ENCODE measurements around the gene CDK9. TPM values are rescaled to one million over a fixed set of nuclear protein-coding genes. Genes with fewer than 3 reads are reported as not detected.

CDK9 gene
- total and polyA plus RNA-seq, 2 donors: 30.1 to 66.2 TPM

DNA sequence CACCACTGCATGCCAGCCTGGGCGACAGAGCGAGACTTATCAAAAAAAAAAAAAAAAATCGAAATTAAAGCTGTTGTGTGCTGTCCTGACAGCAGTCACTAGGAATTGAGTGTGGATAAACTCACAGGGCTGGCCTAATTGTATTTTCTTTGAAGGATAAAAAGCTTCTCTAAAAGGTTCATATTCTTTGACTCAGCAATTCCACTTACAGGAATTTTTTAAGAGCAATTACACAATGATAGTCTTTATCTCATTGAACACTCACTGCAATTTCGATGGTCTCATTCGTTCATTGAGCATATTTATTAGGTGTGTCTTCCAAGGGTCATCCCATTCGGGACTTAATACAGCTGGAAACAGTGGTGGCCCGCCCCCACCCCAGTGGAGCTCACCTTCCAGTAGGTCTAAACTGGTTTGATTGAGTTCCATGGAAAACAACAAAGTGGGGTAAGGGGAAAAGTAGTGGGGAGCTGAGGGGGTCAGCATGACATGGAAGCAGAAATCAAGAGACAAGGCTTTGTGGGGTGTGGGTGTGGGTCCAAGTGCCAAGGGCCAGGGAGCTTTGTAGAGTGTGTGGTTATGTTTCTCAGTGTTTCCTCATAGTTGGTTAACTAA, 6.7 kb downstream of the CDK9 start:
- WGBS: 88% methylated on average over 7 of the region's 7 CpGs
- H3K4me1 ChIP-seq (ENCODE audit: insufficient read depth): no peaks in the 10 kb centered on the region
- H3K27ac ChIP-seq (ENCODE audit: low read depth): no peak overlapping the region
- peaks cover 9% of the 10 kb centered on the region for H3K36me3 ChIP-seq (ENCODE audit: insufficient read depth)
- no peak overlapping the region for H3K4me3 ChIP-seq (ENCODE audit: low read depth, low read length)
- no peak for DNase-seq (ENCODE audit: extremely low spot score)

DNA sequence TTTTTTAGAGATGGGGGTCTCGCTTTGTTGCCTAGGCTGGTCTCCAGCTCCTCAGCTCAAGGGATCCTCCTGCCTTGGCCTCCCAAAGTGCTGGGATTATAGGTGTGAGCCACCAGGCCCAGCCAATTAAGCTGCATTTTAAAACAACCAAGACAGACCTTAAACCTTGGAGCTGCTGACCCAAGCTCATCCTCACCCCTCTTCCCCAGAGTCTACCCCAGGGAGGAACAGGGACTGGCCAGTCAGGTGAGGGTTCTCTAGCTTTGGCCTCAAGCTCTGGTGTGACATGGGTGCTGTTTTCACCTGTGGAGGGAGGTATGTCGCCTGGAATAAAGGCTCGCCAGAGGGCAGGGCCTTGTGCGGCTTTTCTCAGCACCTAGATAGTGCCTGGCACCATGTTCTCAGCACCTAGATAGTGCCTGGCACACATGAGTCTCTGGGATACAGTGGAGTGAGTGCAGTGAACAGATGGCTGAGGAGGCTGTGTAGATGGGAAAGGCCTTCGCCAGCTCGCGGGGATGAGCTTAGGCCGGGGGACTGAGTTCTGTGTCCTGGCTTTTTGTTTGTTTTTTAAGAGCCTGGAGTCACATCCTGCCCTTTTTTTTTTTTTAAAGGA, 7.4 kb downstream of the CDK9 start:
- Histone ChIP-seq H3K4me1 (ENCODE audit: insufficient read depth) (no peaks in the 10 kb centered on the region), H3K36me3 (ENCODE audit: insufficient read depth) (peaks cover 9% of the 10 kb centered on the region), H3K4me3 (ENCODE audit: low read depth, low read length) (no peak overlapping the region), H3K27ac (ENCODE audit: low read depth) (no peak overlapping the region)
- 52% methylated on average over 8 of the region's 8 CpGs for WGBS
- DNase-seq (ENCODE audit: extremely low spot score): no peak

DNA sequence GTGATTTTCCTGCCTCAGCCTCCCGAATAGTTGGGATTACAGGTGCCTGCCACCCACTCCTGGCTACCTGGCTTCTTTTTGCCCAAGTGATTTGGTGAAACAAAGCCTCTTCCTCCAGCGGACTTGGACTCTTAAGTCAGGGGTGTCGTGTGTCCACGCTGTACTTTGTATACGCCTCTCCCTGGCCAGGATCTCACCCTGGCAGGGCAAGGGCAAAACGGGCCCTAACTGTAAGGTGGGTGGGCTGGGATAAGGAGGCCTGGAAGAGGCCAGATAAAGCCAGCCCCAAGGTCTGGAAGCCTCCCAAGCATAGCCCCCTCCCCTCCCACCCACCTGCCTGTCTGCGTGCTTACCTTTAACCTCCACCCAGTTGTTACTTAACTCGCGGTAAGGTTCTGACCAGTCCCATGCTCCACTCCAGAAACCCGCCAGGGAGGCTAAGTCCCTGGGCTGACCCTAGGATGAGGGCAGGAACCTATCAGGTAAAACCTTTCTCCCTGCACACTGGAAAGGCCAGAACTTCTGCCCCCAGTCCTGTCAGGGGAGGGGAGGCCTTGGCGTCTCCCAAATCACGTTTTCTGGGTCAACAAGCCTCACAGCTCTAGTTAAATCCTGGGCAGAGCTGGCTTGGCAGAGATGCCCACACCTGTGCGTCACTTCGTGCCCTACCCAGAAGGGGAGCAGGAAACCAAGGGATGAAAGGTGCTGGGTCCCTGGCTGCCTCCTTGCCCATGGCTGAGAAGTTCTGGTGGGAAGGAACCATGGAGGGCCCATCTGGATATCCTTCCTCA, 8.4 kb downstream of the CDK9 start:
- no peak for DNase-seq (ENCODE audit: extremely low spot score)
- no peaks in the 10 kb centered on the region for H3K4me1 ChIP-seq (ENCODE audit: insufficient read depth)
- H3K4me3 ChIP-seq (ENCODE audit: low read depth, low read length): no peak overlapping the region
- H3K36me3 ChIP-seq (ENCODE audit: insufficient read depth): peaks cover 8% of the 10 kb centered on the region
- no peak overlapping the region for H3K27ac ChIP-seq (ENCODE audit: low read depth)
- WGBS: 69% methylated on average over 14 of the region's 14 CpGs

DNA sequence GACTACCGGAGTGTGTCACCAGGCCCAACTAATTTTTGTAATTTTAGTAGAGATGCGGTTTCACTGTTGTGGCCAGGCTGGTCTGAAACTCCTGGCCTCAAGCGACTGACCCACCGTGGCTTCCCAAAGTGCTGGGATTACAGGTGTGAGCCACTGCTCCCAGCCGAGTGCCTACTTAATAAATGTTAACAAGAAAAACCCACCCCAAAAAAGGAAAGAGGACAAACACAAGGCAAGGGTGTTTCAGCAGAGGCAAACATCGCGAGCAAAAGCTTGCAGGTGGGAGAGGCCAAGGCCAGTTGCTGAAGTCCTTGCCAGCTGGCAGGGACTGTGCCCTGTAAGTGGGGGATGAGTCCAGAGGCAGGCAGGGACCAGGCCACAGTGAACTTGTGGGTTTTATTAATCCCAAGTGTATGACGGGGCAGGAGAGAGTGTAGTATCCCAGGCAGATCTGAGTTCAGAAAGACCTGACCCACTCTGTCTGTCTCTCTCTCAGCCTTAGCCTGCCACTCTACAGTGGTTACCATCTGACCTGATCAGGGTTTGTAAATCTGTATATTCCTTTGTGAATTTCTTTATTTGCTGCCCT, 10.5 kb downstream of the CDK9 start:
- 47% methylated on average over 8 of the region's 8 CpGs for WGBS
- Histone ChIP-seq H3K4me1 (ENCODE audit: insufficient read depth) (no peaks in the 10 kb centered on the region), H3K36me3 (ENCODE audit: insufficient read depth) (no peaks in the 10 kb centered on the region), H3K27ac (ENCODE audit: low read depth) (no peak overlapping the region), H3K4me3 (ENCODE audit: low read depth, low read length) (no peak overlapping the region)
- no peak for DNase-seq (ENCODE audit: extremely low spot score)

DNA sequence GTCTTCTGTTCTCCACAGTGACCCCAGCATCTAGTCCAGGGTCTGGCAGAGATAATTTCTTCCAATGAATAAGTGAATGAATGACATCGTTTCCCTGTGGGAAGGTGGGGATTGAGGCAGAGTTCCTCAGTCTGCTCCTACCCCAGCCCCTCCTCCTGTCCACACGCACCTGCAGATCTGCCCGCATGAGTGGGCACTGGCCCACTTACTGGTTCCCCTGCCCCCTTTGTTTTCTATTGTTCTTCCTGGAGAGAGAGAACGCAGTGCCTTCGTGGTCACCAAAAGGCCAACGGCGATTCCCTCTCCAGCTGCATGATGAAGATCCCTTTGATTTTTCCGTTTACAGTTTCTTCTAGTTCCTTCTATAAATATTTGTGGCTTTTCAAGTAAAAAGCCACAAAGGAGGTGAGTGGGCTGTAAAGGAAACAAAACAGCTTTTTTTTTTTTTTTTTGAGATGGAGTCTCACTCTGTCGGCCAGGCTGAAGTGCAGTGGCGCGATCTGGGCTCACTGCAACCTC, 11.1 kb downstream of the CDK9 start:
- 41% methylated on average over 11 of the region's 11 CpGs for WGBS
- Histone ChIP-seq H3K36me3 (ENCODE audit: insufficient read depth) (no peaks in the 10 kb centered on the region), H3K4me3 (ENCODE audit: low read depth, low read length) (no peak overlapping the region), H3K4me1 (ENCODE audit: insufficient read depth) (no peaks in the 10 kb centered on the region), H3K27ac (ENCODE audit: low read depth) (no peak overlapping the region)
- no peak for DNase-seq (ENCODE audit: extremely low spot score)

DNA sequence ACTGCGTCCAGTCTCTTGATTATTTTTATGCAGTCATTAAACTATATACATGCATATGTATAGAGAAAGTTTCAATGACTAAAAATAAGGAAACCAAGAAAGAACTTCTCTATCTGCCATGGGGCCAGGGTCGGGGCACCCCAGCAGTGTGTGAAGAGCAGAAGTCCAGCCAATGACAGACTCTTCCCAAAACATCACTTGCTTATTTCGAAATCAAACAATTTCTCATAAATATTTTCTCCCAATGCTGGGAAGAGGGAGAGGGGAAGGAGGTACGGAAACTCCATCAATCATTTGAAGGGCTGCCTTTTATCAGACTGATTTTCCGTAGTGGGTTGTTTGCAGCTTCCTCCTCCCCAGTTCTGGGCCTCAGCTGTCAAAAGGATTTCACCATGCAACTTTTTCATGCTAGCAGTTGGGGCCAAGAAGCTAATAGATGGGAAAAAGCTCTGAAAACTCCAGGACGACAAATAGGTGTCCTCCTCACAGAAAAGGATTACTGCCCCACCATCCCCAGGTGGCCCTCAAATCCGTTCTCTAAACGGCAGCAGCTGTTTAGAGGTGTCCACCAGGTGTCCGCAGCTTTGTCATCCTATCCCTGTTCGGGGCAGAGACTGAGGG, 16.2 kb downstream of the CDK9 start:
- no peak for DNase-seq (ENCODE audit: extremely low spot score)
- 20% methylated on average over 10 of the region's 10 CpGs for WGBS
- Histone ChIP-seq H3K4me1 (ENCODE audit: insufficient read depth) (no peaks in the 10 kb centered on the region), H3K4me3 (ENCODE audit: low read depth, low read length) (peak overlapping the region; percentile 68), H3K36me3 (ENCODE audit: insufficient read depth) (no peaks in the 10 kb centered on the region), H3K27ac (ENCODE audit: low read depth) (peak overlapping the region; percentile 76)

DNA sequence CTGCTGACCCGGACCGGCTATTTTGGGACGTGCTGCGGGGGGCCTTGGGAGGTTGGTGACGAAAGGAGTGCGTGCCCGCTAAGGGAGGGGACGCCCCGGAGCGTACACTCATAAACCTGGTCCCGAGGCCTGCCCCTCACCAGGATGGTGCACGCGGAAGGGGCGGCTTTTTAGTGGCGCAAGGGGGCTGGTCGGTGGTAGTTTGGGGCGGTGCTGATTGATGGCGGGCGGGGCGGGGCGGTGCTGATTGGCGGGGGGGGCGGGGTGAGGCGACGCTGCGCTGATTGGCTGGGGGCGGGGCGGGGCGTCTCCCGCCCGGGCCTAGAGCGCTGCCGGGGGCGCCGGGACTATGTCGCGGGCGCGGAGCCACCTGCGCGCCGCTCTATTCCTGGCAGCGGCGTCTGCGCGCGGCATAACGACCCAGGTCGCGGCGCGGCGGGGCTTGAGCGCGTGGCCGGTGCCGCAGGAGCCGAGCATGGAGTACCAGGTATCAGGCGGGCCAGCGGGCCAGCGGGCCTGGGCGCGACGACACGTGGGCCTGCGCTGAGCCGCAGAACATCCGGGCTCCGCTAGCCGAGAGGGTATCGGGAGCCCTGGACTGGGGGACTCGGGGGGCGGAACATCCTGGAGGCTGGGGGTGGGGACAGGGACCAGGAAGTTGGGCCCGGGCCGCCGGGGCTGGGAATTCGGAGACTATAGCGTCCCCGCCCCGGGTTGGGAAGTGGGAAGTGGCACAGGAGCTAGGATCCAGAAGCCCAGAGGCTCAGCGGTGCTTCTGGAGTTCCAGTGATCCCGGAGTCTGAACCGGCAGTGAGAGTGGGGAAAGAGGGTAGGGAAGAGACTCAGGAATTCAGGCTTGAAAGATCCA, 17.0 kb downstream of the CDK9 start, which contains the start of gene FPGS:
Gene FPGS (plus strand): TSS at position 307 of the 868 bp plus-strand sequence. CDS start 43 bp downstream, at position 350.
- H3K4me3 ChIP-seq (ENCODE audit: low read depth, low read length): peak within 1 kb of the TSS; percentile 68
- no peaks in the 10 kb centered on the region for H3K36me3 ChIP-seq (ENCODE audit: insufficient read depth)
- peak; percentile 53 for DNase-seq (ENCODE audit: extremely low spot score)
- H3K4me1 ChIP-seq (ENCODE audit: insufficient read depth): no peaks in the 10 kb centered on the region
- WGBS: under 1% methylated on average over 83 of the region's 83 CpGs
- H3K27ac ChIP-seq (ENCODE audit: low read depth): peak within 1 kb of the TSS; percentile 97

DNA sequence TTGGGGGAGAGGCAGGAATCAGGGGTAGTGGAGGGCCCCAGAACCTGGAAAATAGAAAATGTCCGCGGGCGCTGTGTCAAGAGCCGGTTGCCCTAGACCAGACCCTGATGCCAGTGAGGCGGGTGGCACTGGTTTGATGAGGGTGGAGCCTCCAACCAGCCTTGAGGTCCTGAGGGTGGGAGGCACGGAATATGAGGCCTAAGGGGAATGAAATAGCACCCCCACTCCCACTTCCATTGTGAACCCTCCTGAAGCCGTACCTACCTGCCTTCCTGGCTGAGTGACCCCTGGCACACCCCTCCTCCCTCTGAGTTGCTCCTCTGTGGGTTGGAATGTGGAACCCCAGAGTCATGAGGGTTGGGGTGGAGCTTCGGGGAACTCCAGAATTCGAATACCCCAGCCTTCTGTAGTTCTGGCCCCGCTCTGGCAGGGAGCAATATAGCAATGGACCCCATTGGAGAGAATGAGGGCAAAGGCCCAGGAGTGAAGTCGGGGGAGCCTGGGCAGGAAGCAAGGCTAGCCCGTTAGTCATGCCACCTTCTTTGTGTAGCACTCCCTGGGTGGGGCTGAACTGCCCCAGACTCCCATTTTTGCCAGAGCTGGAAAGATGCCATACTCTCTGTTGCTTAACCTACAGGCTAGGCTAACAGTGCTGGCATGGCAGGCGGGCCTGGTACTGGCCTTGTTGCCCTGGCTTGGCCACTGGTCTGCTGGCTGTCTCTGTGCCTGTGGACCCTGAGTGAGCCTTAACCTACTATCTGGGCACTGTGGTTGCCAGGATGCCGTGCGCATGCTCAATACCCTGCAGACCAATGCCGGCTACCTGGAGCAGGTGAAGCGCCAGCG, 17.9 kb downstream of the CDK9 start:
- Histone ChIP-seq H3K27ac (ENCODE audit: low read depth) (peak overlapping the region; percentile 97), H3K36me3 (ENCODE audit: insufficient read depth) (peaks cover 4% of the 10 kb centered on the region), H3K4me1 (ENCODE audit: insufficient read depth) (no peaks in the 10 kb centered on the region), H3K4me3 (ENCODE audit: low read depth, low read length) (peak overlapping the region; percentile 68)
- 48% methylated on average over 18 of the region's 18 CpGs for WGBS
- no peak for DNase-seq (ENCODE audit: extremely low spot score)

DNA sequence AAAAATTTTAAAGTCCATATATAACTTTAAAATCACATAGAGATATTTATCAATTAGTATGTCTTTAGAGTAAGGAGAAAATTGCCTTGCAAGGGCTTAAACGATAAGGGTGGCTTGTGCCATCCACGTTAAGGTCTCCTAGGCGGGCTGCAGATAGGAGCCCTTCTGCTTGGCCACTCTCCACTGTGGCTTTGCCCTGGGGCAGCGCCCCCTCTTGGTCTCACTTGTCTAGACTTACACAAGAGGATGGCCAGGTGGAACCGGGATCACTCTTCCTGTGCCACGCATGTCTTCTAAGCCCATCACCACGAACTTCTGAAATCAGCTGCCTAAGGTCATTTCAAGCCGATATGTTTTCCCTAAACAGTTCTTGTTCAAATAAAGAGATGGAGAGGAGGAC, 19.8 kb downstream of the CDK9 start:
- no peak for DNase-seq (ENCODE audit: extremely low spot score)
- H3K4me1 ChIP-seq (ENCODE audit: insufficient read depth): no peaks in the 10 kb centered on the region
- WGBS: 85% methylated on average over 8 of the region's 8 CpGs
- peaks cover 4% of the 10 kb centered on the region for H3K36me3 ChIP-seq (ENCODE audit: insufficient read depth)
- no peak overlapping the region for H3K27ac ChIP-seq (ENCODE audit: low read depth)
- H3K4me3 ChIP-seq (ENCODE audit: low read depth, low read length): no peak overlapping the region

DNA sequence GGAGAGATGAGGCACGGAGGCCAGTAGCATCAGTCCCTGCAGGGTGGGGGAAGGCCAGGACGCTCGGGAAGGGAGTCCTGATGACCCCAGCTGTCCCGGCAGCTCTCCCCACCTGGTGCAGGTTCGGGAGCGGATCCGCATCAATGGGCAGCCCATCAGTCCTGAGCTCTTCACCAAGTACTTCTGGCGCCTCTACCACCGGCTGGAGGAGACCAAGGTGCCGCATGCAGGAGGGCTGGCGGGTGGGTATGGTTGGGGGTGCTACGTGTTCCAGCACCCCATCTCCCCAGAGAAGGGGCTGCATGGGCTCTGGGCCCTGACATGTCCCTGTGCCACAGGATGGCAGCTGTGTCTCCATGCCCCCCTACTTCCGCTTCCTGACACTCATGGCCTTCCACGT, 21.0 kb downstream of the CDK9 start:
- WGBS: 94% methylated on average over 14 of the region's 14 CpGs
- Histone ChIP-seq H3K36me3 (ENCODE audit: insufficient read depth) (peaks cover 4% of the 10 kb centered on the region), H3K4me3 (ENCODE audit: low read depth, low read length) (no peak overlapping the region), H3K27ac (ENCODE audit: low read depth) (no peak overlapping the region), H3K4me1 (ENCODE audit: insufficient read depth) (no peaks in the 10 kb centered on the region)
- no peak for DNase-seq (ENCODE audit: extremely low spot score)

DNA sequence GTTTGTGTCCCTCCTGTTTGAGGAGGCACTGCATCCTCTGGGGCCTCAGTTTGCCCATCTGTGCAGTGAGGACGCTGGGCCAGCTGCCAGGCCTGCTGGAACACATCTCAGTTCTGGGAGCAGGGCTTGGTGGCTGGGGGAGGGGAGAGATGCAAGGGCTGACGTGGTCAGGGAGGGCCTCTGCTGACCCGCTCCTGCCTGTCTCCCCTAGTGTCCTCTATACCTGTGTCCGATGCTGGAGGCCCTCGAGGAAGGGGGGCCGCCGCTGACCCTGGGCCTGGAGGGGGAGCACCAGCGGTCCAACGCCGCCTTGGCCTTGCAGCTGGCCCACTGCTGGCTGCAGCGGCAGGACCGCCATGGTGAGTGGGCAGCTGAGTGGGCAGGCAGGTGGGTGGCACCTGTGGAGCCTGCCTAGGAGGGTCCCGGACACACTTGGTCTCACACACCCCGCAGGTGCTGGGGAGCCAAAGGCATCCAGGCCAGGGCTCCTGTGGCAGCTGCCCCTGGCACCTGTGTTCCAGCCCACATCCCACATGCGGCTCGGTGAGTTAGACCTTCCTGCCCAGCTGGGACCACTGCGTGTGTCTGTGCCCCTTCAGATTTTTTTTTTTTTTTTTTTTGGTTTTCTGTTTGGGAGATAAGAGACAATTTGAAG, 22.6 kb downstream of the CDK9 start:
- Histone ChIP-seq H3K36me3 (ENCODE audit: insufficient read depth) (peaks cover 4% of the 10 kb centered on the region), H3K4me3 (ENCODE audit: low read depth, low read length) (no peak overlapping the region), H3K4me1 (ENCODE audit: insufficient read depth) (no peaks in the 10 kb centered on the region), H3K27ac (ENCODE audit: low read depth) (no peak overlapping the region)
- DNase-seq (ENCODE audit: extremely low spot score): no peak
- WGBS: 91% methylated on average over 17 of the region's 17 CpGs
